Keratinocyte (primary cell): ENCODE results near the gene MPHOSPH6. TPM values are rescaled to one million over a fixed set of nuclear protein-coding genes. Genes with fewer than 3 reads are reported as not detected.

ENCODE experiments used
- DNase-seq: peaks from one replicate; pipeline ENCODE4 v3.0.0-alpha.2; 2011; ENCODE audit warnings: low read depth, missing footprints, low spot score
- FAIRE-seq: peaks from 2 replicates; lab custom pipeline; 2011; peaks lifted over from hg19 to GRCh38; lab: Jason Lieb, UNC
- H2AFZ ChIP-seq: 2 replicates; pipeline ENCODE4 v1.6.0; 2012; ENCODE audit warnings: low read length, control low read depth, inconsistent platforms; ENCODE audit not compliant: control insufficient read depth
- H3K27ac ChIP-seq: 2 replicates; pipeline ENCODE4 v1.5.1; 2011; ENCODE audit warnings: low read length; ENCODE audit not compliant: control insufficient read depth, insufficient read depth
- H3K27me3 ChIP-seq: 3 replicates; pipeline ENCODE4 v1.6.0; 2011; ENCODE audit warnings: low read length; ENCODE audit not compliant: control insufficient read depth, insufficient read depth; ENCODE audit errors: extremely low read depth
- H3K36me3 ChIP-seq, 2 experiments: 2 replicates in 1 of 2; 3 replicates in 1 of 2; pipeline ENCODE4 v1.5.1; 2011; ENCODE audit warnings: low read length in 2 of 2, mild to moderate bottlenecking in 1 of 2; ENCODE audit not compliant: control insufficient read depth in 2 of 2, insufficient read depth in 2 of 2; ENCODE audit errors: extremely low read depth in 1 of 2
- H3K4me1 ChIP-seq: 3 replicates; pipeline ENCODE4 v1.5.1; 2011; ENCODE audit warnings: low read length; ENCODE audit not compliant: control insufficient read depth, insufficient read depth; ENCODE audit errors: extremely low read depth
- H3K4me2 ChIP-seq: 3 replicates; pipeline ENCODE4 v1.6.0; 2011; ENCODE audit warnings: low read depth, low read length; ENCODE audit not compliant: control insufficient read depth, insufficient read depth; ENCODE audit errors: extremely low read depth
- H3K4me3 ChIP-seq, 3 experiments: fragments of 200-600 bp in 1 of 3; sonication (generic) in 1 of 3; 2 replicates in 2 of 3; 3 replicates in 1 of 3; pipeline ENCODE4 v1.5.1; 2011 to 2016; ENCODE audit warnings: low read length in 3 of 3, mild to moderate bottlenecking in 3 of 3, control low read depth in 2 of 3, inconsistent platforms in 1 of 3, low read depth in 1 of 3, mixed read lengths in 1 of 3, mixed run types in 1 of 3, moderate library complexity in 1 of 3; ENCODE audit not compliant: control insufficient read depth in 2 of 3, insufficient read depth in 2 of 3; ENCODE audit errors: extremely low read depth in 1 of 3
- H3K79me2 ChIP-seq: 2 replicates; pipeline ENCODE4 v1.6.0; 2012; ENCODE audit warnings: low read length; ENCODE audit not compliant: control insufficient read depth, insufficient read depth
- H3K9ac ChIP-seq: 3 replicates; pipeline ENCODE4 v1.6.0; 2011; ENCODE audit warnings: low read length; ENCODE audit not compliant: control insufficient read depth, insufficient read depth; ENCODE audit errors: extremely low read depth
- H3K9me1 ChIP-seq: 3 replicates; pipeline ENCODE4 v1.6.0; 2011; ENCODE audit warnings: low read length; ENCODE audit not compliant: control insufficient read depth, insufficient read depth; ENCODE audit errors: extremely low read depth
- H3K9me3 ChIP-seq: 2 replicates; pipeline ENCODE4 v1.5.1; 2012; ENCODE audit warnings: low read depth, low read length; ENCODE audit not compliant: control insufficient read depth
- H4K20me1 ChIP-seq: 3 replicates; pipeline ENCODE4 v1.6.0; 2011; ENCODE audit warnings: low read length; ENCODE audit not compliant: control insufficient read depth, insufficient read depth; ENCODE audit errors: extremely low read depth
- CTCF ChIP-seq, 3 experiments: IDR thresholded peaks in 1 of 3; conservative IDR thresholded peaks in 1 of 3; optimal IDR thresholded peaks in 1 of 3; 2 replicates in 2 of 3; 3 replicates in 1 of 3; pipeline versions ENCODE3 to v1.5.1; 2011; ENCODE audit warnings: low read length in 3 of 3, mild to moderate bottlenecking in 3 of 3, moderate library complexity in 2 of 3, control low read depth in 1 of 3, inconsistent platforms in 1 of 3; ENCODE audit not compliant: insufficient read depth in 2 of 3; ENCODE audit errors: extremely low read depth in 1 of 3
- EZH2 ChIP-seq: IDR thresholded peaks from one replicate; pipeline ENCODE4 v1.6.1; 2012; ENCODE audit warnings: inconsistent platforms, mild to moderate bottlenecking, low read length, moderate library complexity
- dilution Hi-C: fragments of 300-500 bp; cut with MboI; formaldehyde crosslinking; loops from one replicate; pipeline ENCODE4 v1.7.0; 2020; ENCODE audit warnings: low sequenced_read_pairs; ENCODE audit not compliant: extremely low pct_ligation_motif_present
- polyA plus RNA-seq, 5 experiments: library from polyadenylated mRNA; depleted of rRNA in 3 of 5; stranded (reverse) in 3 of 5; stranded (forward) in 1 of 5; unstranded in 1 of 5; fragments of >200 nt; gene quantifications; 1 replicate in 1 of 5; 2 replicates in 3 of 5; 3 replicates in 1 of 5; pipeline versions ENCODE4 v1.2.1 to v1.2.3, GENCODE V29; 2011 to 2012; ENCODE audit warnings: missing spikeins in 2 of 5, low read depth in 1 of 5, low replicate concordance in 1 of 5

Gene MPHOSPH6
- polyA plus RNA-seq, 1 donor (not counting 4 experiments of a cell fraction or from before 2014, with no cell fraction given): 76.1 TPM

- Histone ChIP-seq H3K4me2 (no peak overlapping the region), H3K4me3 (no peak overlapping the region), H3K9me1 (no peaks in the 10 kb centered on the region)
Measured at GRCh38 chr16:82167670-82168069, 2.4 kb downstream of the MPHOSPH6 start.

GRCh38 chr16:82160226-82160625, 9.8 kb downstream of the MPHOSPH6 start:
- peaks cover 6% of the 10 kb centered on the region for H3K4me1 ChIP-seq
- H3K9me1 ChIP-seq: no peaks in the 10 kb centered on the region
- H3K4me3 ChIP-seq: no peak overlapping the region
- H2AFZ ChIP-seq: no peak overlapping the region
- H3K9me3 ChIP-seq: no peaks in the 10 kb centered on the region
- no peak overlapping the region for H3K9ac ChIP-seq
- TF ChIP-seq CTCF (optimal IDR thresholded peaks at IDR 0.05 in 1 of 3, IDR thresholded peaks at IDR 0.05 in 1 of 3, conservative IDR thresholded peaks at IDR 0.05 in 1 of 3; ENCODE audit: extremely low read depth in 1 of 3, insufficient read depth in 2 of 3, low read length in 3 of 3) (no peak), EZH2 (no peak)
- no peaks in the 10 kb centered on the region for H4K20me1 ChIP-seq
- DNase-seq (no peak), FAIRE-seq (no peak)
- no peaks in the 10 kb centered on the region for H3K27me3 ChIP-seq
- dilution Hi-C loops: no loop called here
- no peak overlapping the region for H3K4me2 ChIP-seq
- no peak overlapping the region for H3K27ac ChIP-seq
- H3K36me3 ChIP-seq: peaks cover 26 to 33% of the 10 kb centered on the region in 2 experiments
- peaks cover 65% of the 10 kb centered on the region for H3K79me2 ChIP-seq

More at GRCh38 chr16:82167670-82168069, 2.4 kb downstream of the MPHOSPH6 start:
- no peak for FAIRE-seq
- peaks cover 17% of the 10 kb centered on the region for H3K4me1 ChIP-seq
- H3K9ac ChIP-seq: no peak overlapping the region
- H3K27ac ChIP-seq: no peak overlapping the region
- DNase-seq: no peak
- peaks cover 9 to 30% of the 10 kb centered on the region in 2 experiments for H3K36me3 ChIP-seq
- H4K20me1 ChIP-seq: no peaks in the 10 kb centered on the region
- no peaks in the 10 kb centered on the region for H3K9me3 ChIP-seq
- H3K79me2 ChIP-seq: peaks cover 65% of the 10 kb centered on the region
- dilution Hi-C loops: no loop called here
- H2AFZ ChIP-seq: no peak overlapping the region
- TF ChIP-seq CTCF (optimal IDR thresholded peaks at IDR 0.05 in 1 of 3, IDR thresholded peaks at IDR 0.05 in 1 of 3, conservative IDR thresholded peaks at IDR 0.05 in 1 of 3; ENCODE audit: extremely low read depth in 1 of 3, insufficient read depth in 2 of 3, low read length in 3 of 3) (no peak), EZH2 (no peak)
- H3K27me3 ChIP-seq: no peaks in the 10 kb centered on the region
